Renal cortex interstitium (tissue), 11 donors: ENCODE results near the gene KIAA0232. TPM values are rescaled to one million over a fixed set of nuclear protein-coding genes. Genes with fewer than 3 reads are reported as not detected.

Experiments
- DNase-seq, 11 donors: peaks; one replicate each; pipeline ENCODE4 v3.0.0-alpha.2; 2013; ENCODE audit warnings: low read depth in 9 of 11, low spot score in 4 of 11; ENCODE audit errors: extremely low read depth in 1 of 11
- polyA plus RNA-seq, 3 donors: library from polyadenylated mRNA; unstranded; fragments of 120-200 nt; gene quantifications; one replicate each; pipeline ENCODE4 v1.2.1, GENCODE V29; 2013; ENCODE audit not compliant: insufficient read length in 3 of 3

Gene KIAA0232
- polyA plus RNA-seq, 3 donors = 36.3 to 43.7 (median 39.9) TPM

GRCh38 chr4:6916587-6917460 lies 134.3 kb downstream of the KIAA0232 start:
- DNase-seq = no peak

DNA sequence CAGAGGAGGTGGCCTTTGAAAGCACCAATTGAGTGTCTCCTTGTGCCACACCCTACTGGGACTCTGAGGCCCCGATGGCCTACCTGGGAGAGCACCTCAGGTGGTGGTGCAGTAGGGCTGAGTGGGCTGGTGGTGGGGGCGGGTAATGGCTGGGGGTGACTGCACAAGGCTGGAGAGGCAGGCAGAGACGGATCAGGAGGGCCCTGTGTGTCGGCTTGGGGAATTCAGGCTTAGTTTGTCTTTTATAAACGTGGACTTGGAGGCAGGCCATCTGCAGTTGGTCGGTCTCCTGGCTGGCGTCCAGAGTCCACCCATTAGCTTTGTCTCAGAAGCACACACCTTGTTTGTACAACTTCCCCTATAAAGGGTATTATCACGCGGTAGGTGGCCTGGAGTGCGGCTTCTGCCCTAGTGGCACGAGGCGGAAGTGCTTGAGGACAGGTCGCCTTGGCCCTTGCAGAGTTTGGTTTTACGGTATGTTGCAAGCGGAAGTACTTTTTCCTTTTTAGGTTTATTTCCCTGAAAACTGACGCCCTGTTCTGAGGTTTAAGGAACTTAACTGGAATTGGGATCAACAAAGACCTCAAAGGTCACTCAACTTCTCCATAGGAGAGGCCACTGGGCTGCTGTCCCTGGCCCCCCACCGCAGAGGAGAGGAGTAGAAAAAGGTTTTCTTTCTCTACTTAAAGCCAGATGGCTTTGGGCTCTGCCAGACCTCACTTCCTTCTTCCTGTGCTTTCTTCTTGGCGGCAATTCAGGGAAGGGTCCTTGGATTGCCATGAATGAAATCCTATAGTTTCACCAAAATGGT lies 135.1 kb downstream of the KIAA0232 start:
- no peak for DNase-seq

GRCh38 chr4:6918338-6918737 lies 135.8 kb downstream of the KIAA0232 start:
- no peak for DNase-seq

DNA sequence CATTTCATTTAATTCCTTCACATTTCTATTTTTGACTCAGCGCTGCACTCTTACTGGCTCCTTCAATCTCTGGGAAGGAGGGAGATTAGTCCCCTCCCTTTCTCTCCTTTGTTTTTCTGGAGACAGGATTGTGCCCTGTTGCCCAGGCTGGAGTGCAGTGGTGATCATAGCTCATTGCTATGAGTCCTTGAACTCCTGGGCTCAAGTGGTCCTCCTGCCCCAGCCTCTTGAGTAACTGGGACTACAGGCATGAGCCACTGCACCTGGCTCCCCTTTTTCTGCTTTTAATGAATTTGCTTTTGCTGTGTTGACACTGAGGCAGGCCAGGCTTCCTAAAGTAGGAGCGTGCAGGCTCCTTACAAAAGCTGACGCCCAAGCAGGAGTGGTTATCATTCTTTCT lies 137.6 kb downstream of the KIAA0232 start:
- no peak for DNase-seq

- no peak for DNase-seq
Observed at GRCh38 chr4:6923507-6923906, 141.0 kb downstream of the KIAA0232 start.

- DNase-seq = no peak
Observed at GRCh38 chr4:6924361-6924779, 141.8 kb downstream of the KIAA0232 start.

DNA sequence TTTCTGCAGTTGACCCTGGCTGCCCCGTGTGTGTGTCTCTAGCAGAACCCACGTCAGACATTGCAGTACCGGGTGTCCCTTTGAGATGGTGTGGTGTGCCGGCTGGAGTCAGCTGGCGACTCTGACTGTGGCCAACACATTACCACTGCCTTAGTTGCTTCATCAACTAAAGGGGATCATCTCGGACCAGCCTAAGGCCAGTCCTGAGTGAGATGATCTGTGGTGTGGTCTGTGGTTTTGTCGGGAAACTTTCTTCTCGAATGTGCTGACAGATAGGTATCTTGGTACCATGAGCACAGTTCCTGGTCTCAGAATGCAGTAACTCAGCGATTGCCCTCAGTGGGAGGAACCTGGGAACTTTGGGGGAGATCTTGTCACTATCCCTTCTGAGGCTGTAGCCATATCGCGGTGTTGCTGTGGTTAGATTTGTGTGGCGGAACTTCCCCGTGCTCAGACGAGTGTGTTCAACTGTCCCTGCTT lies 142.9 kb downstream of the KIAA0232 start:
- no peak for DNase-seq

- no peak for DNase-seq
Observed at GRCh38 chr4:6926081-6926480, 143.6 kb downstream of the KIAA0232 start.

GRCh38 chr4:6926681-6927478 lies 144.4 kb downstream of the KIAA0232 start:
- DNase-seq = no peak

GRCh38 chr4:6928081-6928480 lies 145.6 kb downstream of the KIAA0232 start:
- no peak for DNase-seq

GRCh38 chr4:6929339-6929811 lies 146.8 kb downstream of the KIAA0232 start:
- DNase-seq = no peak

DNA sequence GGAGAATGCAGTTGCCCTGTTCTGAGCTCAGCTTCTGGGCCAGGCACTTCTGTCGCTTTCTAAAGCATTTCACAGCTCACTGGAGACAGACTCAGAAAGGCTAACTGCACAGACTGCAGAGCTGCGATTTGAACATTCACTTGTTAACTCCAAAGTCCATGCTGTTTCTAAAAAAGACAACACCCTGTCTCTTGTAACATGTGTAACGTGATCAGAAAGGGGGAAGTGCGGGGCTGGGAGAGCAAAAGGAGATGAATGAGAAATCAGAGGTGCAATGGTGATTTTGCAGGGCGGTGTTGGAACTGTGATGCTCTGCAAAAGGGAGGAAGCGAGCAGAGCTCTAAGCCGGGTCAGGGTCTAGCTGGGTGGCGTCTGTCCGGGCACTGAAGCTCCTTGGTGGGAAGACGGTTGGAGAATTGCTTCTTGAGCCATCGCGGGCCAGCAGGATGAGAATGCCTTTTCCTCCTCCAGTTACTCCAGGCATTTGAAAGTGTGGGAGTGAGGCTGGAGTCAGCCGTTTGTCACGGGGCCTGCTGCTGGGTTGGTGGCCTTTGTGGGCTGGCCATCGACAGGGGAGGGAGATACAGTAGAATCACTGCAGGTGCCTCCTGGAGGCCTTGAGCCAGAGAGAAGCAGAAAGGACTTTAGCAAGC lies 147.4 kb downstream of the KIAA0232 start:
- DNase-seq = peak in 1 of 11 donors; percentile 61

DNA sequence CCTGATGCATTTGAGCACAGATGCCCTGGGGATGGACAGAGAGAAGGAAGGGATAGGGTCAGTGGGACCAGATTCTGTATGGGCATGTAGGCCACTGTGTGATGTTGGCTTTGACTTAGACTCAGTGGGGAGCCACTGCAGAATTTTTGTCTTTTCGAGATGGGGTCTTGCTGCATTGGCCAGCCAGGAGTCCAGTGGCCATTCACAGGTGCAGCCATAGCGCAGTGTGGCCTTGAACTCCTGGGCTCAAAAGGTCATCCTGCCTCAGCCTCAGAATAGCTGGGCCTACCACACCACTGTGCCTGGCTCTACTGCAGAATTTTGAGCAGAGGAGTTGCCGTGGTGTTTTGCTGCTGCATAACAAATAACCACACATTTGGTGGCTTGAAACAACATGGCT lies 149.9 kb downstream of the KIAA0232 start:
- no peak for DNase-seq

- DNase-seq = no peak
Observed at GRCh38 chr4:6932918-6933317, 150.4 kb downstream of the KIAA0232 start.

Other genes starting within 250 kb of the KIAA0232 start
- 10 to 100 TPM; 14.1 to 18.5 (median 17.8) TPM for gene MAN2B2, start 207.5 kb upstream of the KIAA0232 start, polyA plus RNA-seq
- gene MRFAP1, start 142.0 kb upstream of the KIAA0232 start, polyA plus RNA-seq = 100 to 1,000 TPM; 389 to 459 (median 458) TPM
- gene S100P, start 88.8 kb upstream of the KIAA0232 start, polyA plus RNA-seq = 10 to 100 TPM in 1 of 3 donors, 1 to 10 TPM in 2; 5.4 to 11.8 (median 7.3) TPM
- gene MRFAP1L1, start 72.9 kb upstream of the KIAA0232 start, polyA plus RNA-seq = 100 to 1,000 TPM; 108 to 141 (median 133) TPM
- 10 to 100 TPM; 11.6 to 13.7 (median 11.7) TPM for gene BLOC1S4, start 66.6 kb upstream of the KIAA0232 start, polyA plus RNA-seq
- 10 to 100 TPM; 61.2 to 66.4 (median 61.8) TPM for gene TBC1D14, start 127.1 kb downstream of the KIAA0232 start, polyA plus RNA-seq